ENCODE data around the gene PLEKHG2.

The PLEKHG2 gene

GRCh38 chr19:39401070-39401548 lies 11.4 kb upstream of the PLEKHG2 start:
- no peak overlapping the region for H3K27ac ChIP-seq (ENCODE audit: insufficient read depth, low read depth, low read length, poor library complexity, severe bottlenecking)
- no peak overlapping the region for H3K4me3 ChIP-seq (ENCODE audit: insufficient read depth, low read depth, low read length)
- H3K9me3 ChIP-seq (ENCODE audit: control insufficient read depth, low read length): no peaks in the 10 kb centered on the region
- H3K27me3 ChIP-seq (ENCODE audit: control insufficient read depth, insufficient read depth, low read length, poor library complexity, severe bottlenecking): no peaks in the 10 kb centered on the region
- no peaks in the 10 kb centered on the region for H3K36me3 ChIP-seq (ENCODE audit: control insufficient read depth, insufficient read depth, low read length)
- 91 to 93% methylated on average over 4 of the region's 4 CpGs for WGBS, 2 experiments
- H3K4me1 ChIP-seq (ENCODE audit: control insufficient read depth, insufficient read depth, low read length): peaks cover 15% of the 10 kb centered on the region

DNA sequence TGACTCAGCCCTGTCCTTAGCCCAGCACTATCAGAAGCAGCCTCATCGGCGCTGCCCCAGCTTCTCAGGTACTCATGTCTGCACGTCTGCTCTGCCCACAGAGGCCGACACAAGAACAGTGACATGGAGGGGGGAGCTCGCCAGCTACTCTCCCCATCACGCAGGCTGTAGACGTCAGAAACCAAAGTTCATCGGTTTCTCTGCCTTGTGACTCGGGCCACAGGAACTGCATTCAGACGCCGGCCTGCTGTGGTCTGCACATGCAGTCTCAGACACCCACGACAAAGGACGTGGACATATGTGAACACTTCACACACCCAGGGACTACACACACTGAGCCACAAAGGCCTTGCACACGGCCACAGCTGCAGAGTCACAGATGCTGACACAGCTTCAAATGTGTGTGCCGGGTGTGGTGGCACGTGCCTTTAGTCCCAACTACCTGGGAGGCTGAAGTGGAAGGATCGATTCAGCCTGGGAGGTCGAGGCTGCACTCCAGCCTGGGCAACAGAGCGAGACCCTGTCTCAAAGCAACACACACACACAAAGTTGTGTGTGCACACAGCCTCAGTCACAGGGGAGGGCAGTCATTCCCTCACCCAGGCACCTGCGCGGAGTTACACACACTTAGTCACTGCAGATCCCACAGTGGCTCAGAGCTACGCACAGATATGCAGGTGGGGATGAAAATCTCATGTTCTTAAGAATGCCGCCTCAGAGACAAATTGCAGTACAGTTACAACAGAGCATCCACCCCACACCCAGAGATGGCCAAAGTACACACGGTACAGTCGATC lies 10.7 kb upstream of the PLEKHG2 start:
- no peak overlapping the region for H3K4me3 ChIP-seq (ENCODE audit: insufficient read depth, low read depth, low read length)
- H3K27ac ChIP-seq (ENCODE audit: insufficient read depth, low read depth, low read length, poor library complexity, severe bottlenecking): no peak overlapping the region
- H3K9me3 ChIP-seq (ENCODE audit: control insufficient read depth, low read length): no peaks in the 10 kb centered on the region
- H3K27me3 ChIP-seq (ENCODE audit: control insufficient read depth, insufficient read depth, low read length, poor library complexity, severe bottlenecking): peaks cover under 1% of the 10 kb centered on the region
- WGBS, 2 experiments: 82 to 83% methylated on average over 25 of the region's 25 CpGs
- no peaks in the 10 kb centered on the region for H3K36me3 ChIP-seq (ENCODE audit: control insufficient read depth, insufficient read depth, low read length)
- peaks cover 15% of the 10 kb centered on the region for H3K4me1 ChIP-seq (ENCODE audit: control insufficient read depth, insufficient read depth, low read length)

DNA sequence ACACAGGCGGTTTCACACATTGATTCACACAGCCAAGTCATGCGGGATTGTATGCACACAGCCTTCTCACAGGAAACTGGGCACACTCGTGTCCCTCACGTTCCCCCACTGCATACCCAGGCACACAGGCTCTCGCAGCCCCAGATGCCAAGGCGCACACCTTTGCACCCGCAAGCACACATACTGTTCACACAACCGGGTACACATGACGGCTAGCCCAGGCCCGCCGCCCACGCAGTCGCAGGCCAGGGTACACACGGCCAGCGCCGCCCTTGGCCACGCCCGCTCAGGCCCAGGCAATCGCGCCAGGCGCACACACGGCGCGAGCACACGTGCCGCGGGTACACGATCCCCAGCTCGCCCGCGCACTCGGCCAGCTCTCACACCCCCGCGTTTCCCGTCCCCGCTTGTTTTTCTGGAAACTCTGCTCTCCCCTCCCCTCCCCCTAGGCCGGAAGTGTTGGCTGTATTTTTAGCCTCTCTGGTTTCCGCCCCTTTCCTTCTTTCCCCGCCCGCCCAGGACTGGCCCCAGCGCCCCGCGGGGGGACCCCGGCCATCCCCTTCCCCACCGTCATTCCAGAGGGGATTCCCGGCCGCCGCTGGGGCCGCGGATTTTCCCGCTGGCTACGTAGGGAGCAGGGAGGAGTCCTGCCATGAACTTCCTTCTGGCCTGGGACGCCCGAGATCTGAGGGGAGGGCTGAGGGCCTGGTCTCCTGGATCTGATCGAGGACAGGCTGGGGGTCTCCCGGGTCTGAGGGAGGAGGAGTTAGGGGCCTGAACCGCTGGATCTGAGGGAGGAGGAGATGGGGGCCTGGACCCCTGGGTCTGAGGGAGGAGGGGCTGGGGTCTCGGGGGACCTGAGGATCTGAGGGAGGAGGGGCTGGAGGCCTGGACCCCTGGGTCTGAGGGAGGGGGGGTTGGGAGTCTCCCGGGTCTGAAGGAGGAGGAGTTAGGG lies 9.8 kb upstream of the PLEKHG2 start:
- Histone ChIP-seq H3K4me3 (ENCODE audit: insufficient read depth, low read depth, low read length) (peak overlapping the region; percentile 48), H3K9me3 (ENCODE audit: control insufficient read depth, low read length) (no peaks in the 10 kb centered on the region), H3K27ac (ENCODE audit: insufficient read depth, low read depth, low read length, poor library complexity, severe bottlenecking) (peak overlapping the region; percentile 98), H3K4me1 (ENCODE audit: control insufficient read depth, insufficient read depth, low read length) (peaks cover 21% of the 10 kb centered on the region), H3K27me3 (ENCODE audit: control insufficient read depth, insufficient read depth, low read length, poor library complexity, severe bottlenecking) (peaks cover 9% of the 10 kb centered on the region), H3K36me3 (ENCODE audit: control insufficient read depth, insufficient read depth, low read length) (no peaks in the 10 kb centered on the region)
- WGBS, 2 experiments: 7% methylated on average over 59 of the region's 59 CpGs

DNA sequence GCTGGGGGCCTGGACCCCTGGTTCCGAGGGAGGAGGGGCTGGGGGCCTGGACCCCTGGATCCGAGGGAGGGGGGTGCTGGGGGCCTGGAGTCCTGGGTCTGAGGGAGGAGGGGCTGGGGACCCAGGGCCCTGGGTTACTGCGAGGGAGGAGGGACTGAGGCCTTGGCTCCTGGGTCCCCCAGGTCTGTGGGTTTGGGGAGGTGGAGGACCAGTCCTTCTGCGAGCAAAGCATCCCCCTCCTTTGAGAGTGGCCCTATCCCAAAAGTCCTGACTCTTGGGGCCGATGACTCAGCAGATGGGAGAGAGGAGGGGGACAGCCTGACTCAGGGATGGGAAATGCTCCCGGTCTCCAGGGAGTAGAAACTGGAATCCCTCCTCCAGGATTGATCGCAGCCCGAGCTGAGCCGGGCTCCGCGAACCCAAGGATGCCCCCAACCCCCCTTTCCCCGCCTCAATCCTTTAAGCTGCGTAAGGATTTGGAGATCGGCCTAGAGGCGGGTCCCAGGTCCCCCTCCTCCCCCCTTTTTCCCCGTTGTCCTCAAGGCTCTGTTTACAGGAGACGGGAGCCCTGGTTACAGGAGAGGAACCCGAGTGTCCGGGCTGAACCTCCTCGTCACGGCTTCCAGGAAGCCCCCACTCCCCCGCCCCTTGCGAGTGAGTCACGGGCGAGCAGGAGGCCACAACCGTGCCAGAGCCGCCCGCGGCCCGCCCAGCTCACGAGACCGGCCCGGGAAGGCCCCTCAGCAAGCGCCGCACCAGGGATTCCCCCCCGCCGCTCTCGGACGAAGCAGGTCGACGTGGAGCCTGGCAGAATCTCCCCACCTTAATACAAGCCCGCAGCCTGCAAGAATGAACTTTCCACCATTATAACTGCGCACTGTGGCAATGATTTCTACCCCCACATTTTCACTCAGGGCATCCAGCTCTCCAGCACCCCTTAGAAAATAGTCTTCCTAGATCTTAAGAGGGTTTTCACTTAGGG lies 8.8 kb upstream of the PLEKHG2 start:
- Histone ChIP-seq H3K36me3 (ENCODE audit: control insufficient read depth, insufficient read depth, low read length) (no peaks in the 10 kb centered on the region), H3K4me3 (ENCODE audit: insufficient read depth, low read depth, low read length) (peak overlapping the region; percentile 48), H3K27ac (ENCODE audit: insufficient read depth, low read depth, low read length, poor library complexity, severe bottlenecking) (peak overlapping the region; percentile 98), H3K27me3 (ENCODE audit: control insufficient read depth, insufficient read depth, low read length, poor library complexity, severe bottlenecking) (peaks cover 13% of the 10 kb centered on the region), H3K9me3 (ENCODE audit: control insufficient read depth, low read length) (no peaks in the 10 kb centered on the region), H3K4me1 (ENCODE audit: control insufficient read depth, insufficient read depth, low read length) (peaks cover 26% of the 10 kb centered on the region)
- 2% methylated on average over 43 of the region's 43 CpGs for WGBS, 2 experiments

DNA sequence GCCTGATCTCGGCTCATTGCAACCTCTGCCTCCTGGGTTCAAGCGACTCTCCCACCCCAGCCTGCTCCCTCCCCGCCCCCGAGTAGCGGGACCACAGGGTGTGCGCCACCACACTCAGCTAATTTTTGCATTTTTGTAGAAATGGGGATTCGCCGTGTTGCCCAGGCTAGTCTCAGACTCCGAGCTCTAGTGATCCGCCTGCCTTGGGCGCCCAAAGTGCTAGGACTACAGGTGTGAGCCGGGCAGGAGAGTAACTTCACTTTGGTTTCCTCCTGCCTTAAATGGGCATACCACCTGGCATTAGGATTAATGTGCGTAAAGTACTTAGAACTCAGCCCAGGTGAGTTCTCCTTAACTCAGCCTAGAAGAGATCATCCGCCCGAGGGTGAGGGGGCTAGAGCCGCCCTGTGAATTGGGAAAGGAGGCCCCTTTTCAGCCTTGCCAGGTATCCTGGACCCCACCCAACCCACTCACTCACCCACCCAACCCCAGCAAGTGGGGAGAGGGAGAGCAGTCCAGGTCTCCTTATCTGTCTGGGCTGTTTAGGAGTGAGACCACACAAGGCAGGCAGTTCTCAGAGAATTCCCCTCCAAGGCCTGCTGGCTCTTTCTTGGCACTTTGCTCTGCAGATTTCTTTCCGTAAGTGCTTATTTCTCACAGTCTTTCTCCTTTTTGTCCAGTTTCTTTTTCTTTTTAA lies 7.1 kb upstream of the PLEKHG2 start:
- 90 to 91% methylated on average over 17 of the region's 17 CpGs for WGBS, 2 experiments
- Histone ChIP-seq H3K27ac (ENCODE audit: insufficient read depth, low read depth, low read length, poor library complexity, severe bottlenecking) (no peak overlapping the region), H3K4me3 (ENCODE audit: insufficient read depth, low read depth, low read length) (no peak overlapping the region), H3K4me1 (ENCODE audit: control insufficient read depth, insufficient read depth, low read length) (peaks cover 29% of the 10 kb centered on the region), H3K27me3 (ENCODE audit: control insufficient read depth, insufficient read depth, low read length, poor library complexity, severe bottlenecking) (peaks cover 13% of the 10 kb centered on the region), H3K36me3 (ENCODE audit: control insufficient read depth, insufficient read depth, low read length) (no peaks in the 10 kb centered on the region), H3K9me3 (ENCODE audit: control insufficient read depth, low read length) (no peaks in the 10 kb centered on the region)

DNA sequence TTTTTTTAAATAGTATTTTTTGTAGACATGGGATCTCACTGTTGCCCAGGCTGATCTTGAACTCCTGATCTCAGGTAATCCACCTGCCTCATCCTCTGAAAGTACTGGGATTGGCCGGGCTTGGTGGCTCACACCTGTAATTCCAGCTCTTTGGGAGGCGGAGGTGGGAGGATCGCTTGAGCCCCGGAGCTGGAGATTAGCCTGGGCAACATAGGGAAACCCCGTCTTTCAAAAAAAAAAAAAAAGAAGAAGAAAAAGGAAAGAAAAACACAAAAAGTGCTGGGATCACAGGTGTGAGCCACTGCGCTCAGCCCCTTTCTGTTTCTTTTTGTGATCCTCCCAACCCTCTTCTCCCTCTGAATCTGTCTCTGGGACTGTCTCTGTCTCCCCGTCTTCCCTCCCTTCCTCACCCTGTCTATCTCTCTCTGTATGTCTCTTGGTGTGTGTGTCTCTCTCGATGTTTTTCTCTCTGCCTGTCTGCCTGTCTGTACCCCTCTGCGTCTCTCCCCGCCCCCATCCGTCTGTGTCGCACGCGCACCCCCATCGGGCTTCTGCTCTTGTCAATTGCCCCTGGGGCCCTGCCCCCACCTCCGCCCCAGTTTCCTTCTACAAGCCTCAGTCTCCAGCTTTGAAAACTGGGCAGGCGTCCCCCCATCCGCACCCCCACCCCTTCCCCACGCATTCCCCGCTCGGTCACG lies 6.4 kb upstream of the PLEKHG2 start:
- peak overlapping the region; percentile 56 for H3K4me3 ChIP-seq (ENCODE audit: insufficient read depth, low read depth, low read length)
- H3K27ac ChIP-seq (ENCODE audit: insufficient read depth, low read depth, low read length, poor library complexity, severe bottlenecking): no peak overlapping the region
- H3K36me3 ChIP-seq (ENCODE audit: control insufficient read depth, insufficient read depth, low read length): no peaks in the 10 kb centered on the region
- H3K27me3 ChIP-seq (ENCODE audit: control insufficient read depth, insufficient read depth, low read length, poor library complexity, severe bottlenecking): peaks cover 13% of the 10 kb centered on the region
- peaks cover 36% of the 10 kb centered on the region for H3K4me1 ChIP-seq (ENCODE audit: control insufficient read depth, insufficient read depth, low read length)
- WGBS, 2 experiments: 19% methylated on average over 22 of the region's 22 CpGs
- no peaks in the 10 kb centered on the region for H3K9me3 ChIP-seq (ENCODE audit: control insufficient read depth, low read length)

GRCh38 chr19:39406656-39407409 lies 5.6 kb upstream of the PLEKHG2 start, which contains the start of gene ZFP36:
TSS of gene ZFP36 (plus strand) at chr19:39406847. CDS start at chr19:39406905, 58 bp downstream.
- H3K36me3 ChIP-seq (ENCODE audit: control insufficient read depth, insufficient read depth, low read length): no peaks in the 10 kb centered on the region
- 0 to 1% methylated on average over 56 of the region's 56 CpGs for WGBS, 2 experiments
- H3K27ac ChIP-seq (ENCODE audit: insufficient read depth, low read depth, low read length, poor library complexity, severe bottlenecking): no peak within 1 kb of the TSS
- H3K4me3 ChIP-seq (ENCODE audit: insufficient read depth, low read depth, low read length): peak within 1 kb of the TSS; percentile 56
- H3K4me1 ChIP-seq (ENCODE audit: control insufficient read depth, insufficient read depth, low read length): peaks cover 39% of the 10 kb centered on the region
- H3K27me3 ChIP-seq (ENCODE audit: control insufficient read depth, insufficient read depth, low read length, poor library complexity, severe bottlenecking): peaks cover 13% of the 10 kb centered on the region
- no peaks in the 10 kb centered on the region for H3K9me3 ChIP-seq (ENCODE audit: control insufficient read depth, low read length)

GRCh38 chr19:39407410-39407659 lies 5.1 kb upstream of the PLEKHG2 start:
- Histone ChIP-seq H3K9me3 (ENCODE audit: control insufficient read depth, low read length) (no peaks in the 10 kb centered on the region), H3K4me1 (ENCODE audit: control insufficient read depth, insufficient read depth, low read length) (peaks cover 34% of the 10 kb centered on the region), H3K27ac (ENCODE audit: insufficient read depth, low read depth, low read length, poor library complexity, severe bottlenecking) (no peak overlapping the region), H3K36me3 (ENCODE audit: control insufficient read depth, insufficient read depth, low read length) (no peaks in the 10 kb centered on the region), H3K27me3 (ENCODE audit: control insufficient read depth, insufficient read depth, low read length, poor library complexity, severe bottlenecking) (peaks cover 13% of the 10 kb centered on the region), H3K4me3 (ENCODE audit: insufficient read depth, low read depth, low read length) (peak overlapping the region; percentile 56)
- WGBS, 2 experiments: 22% methylated on average over 14 of the region's 14 CpGs

Measured in ectodermal cell (in vitro differentiated cells).